Stimulated activated CD4-positive, alpha-beta T cell treated with anti-CD3 and anti-CD28 coated beads, Interleukin-1b, Interleukin-23, amount 100 ng/mL, for 48 hours (primary cell): ENCODE data around the gene MROH8.
"Not testable (repeated sequence)": the region's sequence is repeated elsewhere in the genome, so short reads cannot be mapped to it uniquely, and the experiment has no call there.

Experiments used
- DNase-seq: peaks from one replicate; pipeline ENCODE4 v3.0.0-alpha.2; 2020

MROH8 gene

GRCh38 chr20:37077009-37077408, 102.3 kb downstream of the MROH8 start:
- DNase-seq, result no peak

- DNase-seq, result no peak
Measured at GRCh38 chr20:37075932-37076685, 103.2 kb downstream of the MROH8 start.

- no peak for DNase-seq
Measured at GRCh38 chr20:37072293-37073196, 106.8 kb downstream of the MROH8 start.

- DNase-seq, result peak; percentile 36
Measured at GRCh38 chr20:37071481-37071911, 107.9 kb downstream of the MROH8 start.

- not testable (repeated sequence) for DNase-seq
Measured at GRCh38 chr20:37069563-37069962, 109.8 kb downstream of the MROH8 start.

- DNase-seq, result no peak
Measured at GRCh38 chr20:37066168-37066567, 113.2 kb downstream of the MROH8 start.

- no peak for DNase-seq
Measured at GRCh38 chr20:37055276-37055675, 124.1 kb downstream of the MROH8 start.

GRCh38 chr20:37053230-37053950, 126.0 kb downstream of the MROH8 start:
- DNase-seq, result no peak
